ENCODE data around the gene RASA3.

The RASA3 gene

GRCh38 chr13:114062341-114062740, 70.1 kb downstream of the RASA3 start:
- H3K27ac Mint-ChIP-seq = no peak overlapping the region
- H3K4me3 Mint-ChIP-seq = no peak overlapping the region
- H3K27me3 Mint-ChIP-seq (ENCODE audit: low read depth) = no peaks in the 10 kb centered on the region
- H3K36me3 Mint-ChIP-seq (ENCODE audit: low read depth) = peaks cover 26% of the 10 kb centered on the region
- DNase-seq (ENCODE audit: low spot score) = no peak
- H3K9me3 Mint-ChIP-seq = no peaks in the 10 kb centered on the region
- peaks cover 28% of the 10 kb centered on the region for H3K4me1 Mint-ChIP-seq (ENCODE audit: low read depth)

DNA sequence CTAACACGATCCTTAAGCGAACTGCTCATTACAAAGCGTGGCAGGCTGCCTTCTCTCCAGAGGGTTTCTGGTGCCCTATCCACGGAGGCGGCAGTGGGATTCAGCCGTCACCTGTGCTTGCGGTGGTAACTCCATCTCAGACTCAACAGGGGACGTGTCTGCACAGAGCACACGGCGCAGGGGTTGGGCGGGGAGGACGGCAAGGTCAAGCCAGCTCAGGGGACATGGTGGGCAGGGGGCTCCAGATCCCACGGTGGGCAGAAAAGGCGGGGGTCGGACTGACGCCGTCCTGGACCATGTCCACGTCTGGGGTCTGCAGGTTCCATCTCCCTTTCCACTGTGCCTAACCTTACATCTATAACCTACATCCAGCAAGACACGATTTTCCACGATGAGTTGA, 70.7 kb downstream of the RASA3 start:
- Mint-ChIP-seq H3K36me3 (ENCODE audit: low read depth) (peaks cover 27% of the 10 kb centered on the region), H3K27me3 (ENCODE audit: low read depth) (no peaks in the 10 kb centered on the region), H3K27ac (no peak overlapping the region), H3K4me3 (no peak overlapping the region), H3K4me1 (ENCODE audit: low read depth) (peaks cover 26% of the 10 kb centered on the region), H3K9me3 (no peaks in the 10 kb centered on the region)
- DNase-seq (ENCODE audit: low spot score) = no peak

GRCh38 chr13:114061047-114061446, 71.4 kb downstream of the RASA3 start:
- Mint-ChIP-seq H3K36me3 (ENCODE audit: low read depth) (peaks cover 27% of the 10 kb centered on the region), H3K4me3 (no peak overlapping the region), H3K9me3 (no peaks in the 10 kb centered on the region), H3K27ac (no peak overlapping the region), H3K27me3 (ENCODE audit: low read depth) (no peaks in the 10 kb centered on the region), H3K4me1 (ENCODE audit: low read depth) (peaks cover 22% of the 10 kb centered on the region)
- no peak for DNase-seq (ENCODE audit: low spot score)

DNA sequence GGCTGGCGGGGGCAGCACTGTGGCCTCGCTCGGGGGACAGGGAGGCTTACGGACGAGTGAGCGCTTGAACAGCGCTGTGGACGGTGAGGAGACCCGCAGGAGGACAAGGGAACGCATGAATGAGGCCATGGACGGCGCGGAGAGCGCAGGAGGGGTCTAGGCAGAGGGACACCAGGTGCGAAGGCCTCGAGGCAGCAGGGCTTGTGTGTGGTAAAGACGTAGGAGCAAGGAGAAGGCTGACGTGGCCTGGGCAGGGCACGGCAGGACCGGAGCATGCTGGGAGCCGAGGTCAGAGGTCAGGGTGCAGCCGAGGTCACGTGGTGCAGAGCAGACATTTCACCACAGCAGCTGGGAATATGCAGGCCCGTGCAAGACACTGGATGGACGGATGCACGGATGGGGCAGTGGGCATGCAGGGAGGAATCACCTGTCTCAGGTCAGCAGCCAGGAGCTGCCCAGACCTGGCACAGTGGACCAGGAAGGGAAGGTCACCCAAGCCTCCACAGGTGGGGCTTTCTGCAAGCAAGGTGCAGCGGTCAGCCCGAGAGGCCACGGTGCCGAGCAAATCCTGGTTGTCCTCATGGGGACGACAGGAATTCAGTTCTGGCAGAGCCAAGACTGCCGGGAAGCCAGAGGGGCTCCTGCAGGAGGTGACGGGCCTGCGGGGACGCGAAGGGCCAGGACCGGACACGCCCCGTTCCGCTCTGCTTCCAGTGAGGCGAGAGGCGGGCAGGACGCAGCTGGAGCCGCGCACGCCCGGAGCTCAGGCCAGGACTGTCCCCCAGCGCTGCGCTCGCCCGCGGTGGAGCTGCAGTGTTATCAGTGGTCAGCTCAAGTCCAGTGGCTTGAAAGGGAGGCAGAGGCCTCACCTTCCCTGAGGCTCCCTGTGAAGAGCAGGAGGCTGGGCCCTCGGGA, 72.2 kb downstream of the RASA3 start:
- Mint-ChIP-seq H3K4me1 (ENCODE audit: low read depth) (peaks cover 14% of the 10 kb centered on the region), H3K27ac (no peak overlapping the region), H3K9me3 (no peaks in the 10 kb centered on the region), H3K27me3 (ENCODE audit: low read depth) (no peaks in the 10 kb centered on the region), H3K36me3 (ENCODE audit: low read depth) (peaks cover 26% of the 10 kb centered on the region), H3K4me3 (no peak overlapping the region)
- DNase-seq (ENCODE audit: low spot score) = no peak

DNA sequence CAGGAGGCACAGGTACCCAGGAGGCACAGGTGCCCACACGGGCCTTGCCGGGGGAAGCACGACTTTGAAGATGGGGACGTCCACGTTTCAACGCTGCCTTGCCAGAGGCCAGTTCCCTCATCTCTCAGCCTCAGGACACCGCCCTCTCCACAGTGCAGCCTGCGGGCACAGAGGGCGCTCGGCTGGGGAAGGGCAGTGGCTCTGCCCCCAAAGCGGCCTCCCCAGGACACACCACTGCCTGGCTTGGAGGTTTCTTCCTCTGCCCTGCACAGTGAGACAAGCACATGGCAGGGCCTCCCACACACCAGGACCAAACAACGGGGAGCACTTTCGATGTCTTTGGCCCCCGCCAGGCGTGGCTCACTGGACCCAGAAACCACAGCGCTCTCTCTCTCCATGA, 73.0 kb downstream of the RASA3 start:
- Mint-ChIP-seq H3K9me3 (no peaks in the 10 kb centered on the region), H3K36me3 (ENCODE audit: low read depth) (peaks cover 24% of the 10 kb centered on the region), H3K27ac (no peak overlapping the region), H3K4me3 (no peak overlapping the region), H3K4me1 (ENCODE audit: low read depth) (peaks cover 8% of the 10 kb centered on the region), H3K27me3 (ENCODE audit: low read depth) (no peaks in the 10 kb centered on the region)
- no peak for DNase-seq (ENCODE audit: low spot score)

GRCh38 chr13:114058051-114058867, 74.2 kb downstream of the RASA3 start:
- H3K4me1 Mint-ChIP-seq (ENCODE audit: low read depth) = no peaks in the 10 kb centered on the region
- no peak overlapping the region for H3K4me3 Mint-ChIP-seq

DNA sequence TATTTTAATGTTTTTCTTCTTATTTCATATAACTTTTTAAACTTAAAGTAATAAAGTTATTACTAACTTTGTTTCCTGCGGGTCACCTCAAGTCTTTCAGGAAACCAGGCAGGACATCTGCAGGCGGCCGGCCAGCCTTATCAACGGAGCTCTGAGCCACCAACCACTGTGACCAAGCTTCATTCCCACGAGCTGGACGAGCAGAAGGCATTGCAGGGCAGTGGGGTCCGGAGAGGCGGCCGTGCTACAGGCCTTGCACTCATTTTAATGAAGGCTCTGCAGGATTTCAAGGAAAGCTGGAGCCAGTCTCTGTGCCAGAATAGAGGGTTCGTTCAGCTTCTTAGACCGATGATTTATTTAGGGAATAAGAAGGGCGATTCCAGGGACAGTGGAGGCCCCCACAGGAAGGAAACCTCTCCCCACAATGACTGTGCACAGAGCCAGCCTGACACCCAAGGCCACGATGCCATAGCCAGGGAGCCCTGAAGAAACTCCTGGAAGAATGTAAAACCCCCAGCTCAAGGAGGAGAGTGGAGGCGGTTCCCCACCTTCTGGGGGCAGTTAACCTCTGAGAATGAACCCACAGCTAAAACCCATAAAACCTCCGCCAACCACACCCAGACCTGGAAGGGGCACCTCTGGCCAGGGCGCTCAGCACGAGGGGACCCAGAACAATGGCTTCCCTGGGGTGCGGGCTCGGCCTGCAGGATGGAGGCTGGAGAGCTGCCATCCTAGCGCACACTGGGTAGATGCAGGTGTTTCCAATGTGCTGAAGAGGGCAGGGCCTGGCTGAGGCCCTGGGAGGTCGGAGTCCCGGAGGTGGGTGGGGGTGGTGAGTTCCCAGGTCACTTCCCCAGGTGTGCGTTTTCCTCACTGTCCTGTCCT, 75.0 kb downstream of the RASA3 start:
- Mint-ChIP-seq H3K27me3 (ENCODE audit: low read depth) (no peaks in the 10 kb centered on the region), H3K27ac (no peak overlapping the region), H3K36me3 (ENCODE audit: low read depth) (peaks cover 23% of the 10 kb centered on the region), H3K4me1 (ENCODE audit: low read depth) (no peaks in the 10 kb centered on the region), H3K4me3 (no peak overlapping the region), H3K9me3 (no peaks in the 10 kb centered on the region)
- no peak for DNase-seq (ENCODE audit: low spot score)

More at GRCh38 chr13:114058051-114058867, 74.2 kb downstream of the RASA3 start:
- no peak overlapping the region for H3K27ac Mint-ChIP-seq
- H3K36me3 Mint-ChIP-seq (ENCODE audit: low read depth) = peaks cover 22% of the 10 kb centered on the region
- no peaks in the 10 kb centered on the region for H3K9me3 Mint-ChIP-seq
- DNase-seq (ENCODE audit: low spot score) = no peak
- H3K27me3 Mint-ChIP-seq (ENCODE audit: low read depth) = no peaks in the 10 kb centered on the region

DNA sequence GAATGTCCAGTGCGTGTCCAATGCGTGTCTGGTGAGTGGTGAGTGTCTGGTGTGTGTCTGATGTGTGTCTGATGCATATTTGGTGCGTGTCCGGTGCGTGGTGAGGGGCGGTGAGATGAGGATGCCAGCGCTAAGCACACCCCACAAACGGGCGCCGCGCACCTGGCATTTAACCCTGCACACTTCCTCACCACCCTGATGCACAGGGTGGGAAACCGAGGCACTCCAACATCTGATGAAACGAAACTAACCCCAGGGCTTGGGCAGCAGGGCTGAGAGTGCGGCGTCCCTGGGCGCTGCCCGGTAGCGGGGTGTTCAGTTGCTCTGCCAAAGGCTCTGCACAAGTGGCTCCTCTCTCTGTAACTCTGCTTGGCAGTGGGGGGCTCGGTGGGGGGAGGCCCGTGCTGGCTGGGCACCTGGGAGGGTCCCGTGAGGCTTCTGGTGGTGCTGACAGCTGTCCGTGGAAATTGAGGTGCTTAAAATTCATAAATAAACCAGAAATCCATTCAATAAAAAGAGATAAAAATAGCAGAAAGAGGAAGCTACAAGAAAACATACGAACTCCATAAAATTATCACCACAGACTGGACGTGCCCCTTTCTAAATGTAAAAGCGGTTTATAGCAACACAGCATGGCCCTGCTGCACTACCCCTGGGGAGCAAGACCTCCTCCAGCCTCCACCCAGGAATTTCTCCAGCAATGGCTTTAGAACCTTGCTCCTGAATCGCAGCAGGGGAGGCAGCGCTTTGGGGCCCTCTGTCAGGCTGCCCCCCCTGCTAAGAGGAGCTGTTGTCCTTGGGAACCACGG, 76.0 kb downstream of the RASA3 start:
- Mint-ChIP-seq H3K4me1 (ENCODE audit: low read depth) (no peaks in the 10 kb centered on the region), H3K4me3 (no peak overlapping the region), H3K27ac (no peak overlapping the region)

DNA sequence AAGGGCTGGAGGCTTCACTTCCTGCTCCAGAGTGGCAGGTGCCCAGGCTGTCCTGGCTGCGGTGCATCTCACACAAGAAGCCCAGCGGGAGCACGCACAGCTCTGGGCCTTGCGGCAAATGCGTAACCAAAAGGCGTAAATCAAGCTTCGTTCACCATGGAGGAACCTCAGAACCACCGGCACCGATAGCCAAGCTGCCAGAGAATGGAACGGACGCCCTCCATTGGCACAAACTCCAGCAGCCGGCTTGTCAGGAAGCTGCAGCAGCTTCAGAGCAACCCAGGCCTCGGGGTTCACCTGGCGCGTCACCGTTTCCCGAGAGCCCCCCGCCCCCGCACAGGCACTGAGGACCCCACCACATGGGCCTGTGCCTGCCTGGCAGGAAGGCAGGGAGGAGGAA, 76.7 kb downstream of the RASA3 start:
- peaks cover 27% of the 10 kb centered on the region for H3K36me3 Mint-ChIP-seq (ENCODE audit: low read depth)
- no peak overlapping the region for H3K4me3 Mint-ChIP-seq
- no peaks in the 10 kb centered on the region for H3K4me1 Mint-ChIP-seq (ENCODE audit: low read depth)
- no peaks in the 10 kb centered on the region for H3K9me3 Mint-ChIP-seq
- no peaks in the 10 kb centered on the region for H3K27me3 Mint-ChIP-seq (ENCODE audit: low read depth)
- no peak overlapping the region for H3K27ac Mint-ChIP-seq
- no peak for DNase-seq (ENCODE audit: low spot score)

More for the DNA sequence above, 76.0 kb downstream of the RASA3 start:
- peaks cover 26% of the 10 kb centered on the region for H3K36me3 Mint-ChIP-seq (ENCODE audit: low read depth)
- DNase-seq (ENCODE audit: low spot score) = no peak
- no peaks in the 10 kb centered on the region for H3K27me3 Mint-ChIP-seq (ENCODE audit: low read depth)
- H3K9me3 Mint-ChIP-seq = no peaks in the 10 kb centered on the region

DNA sequence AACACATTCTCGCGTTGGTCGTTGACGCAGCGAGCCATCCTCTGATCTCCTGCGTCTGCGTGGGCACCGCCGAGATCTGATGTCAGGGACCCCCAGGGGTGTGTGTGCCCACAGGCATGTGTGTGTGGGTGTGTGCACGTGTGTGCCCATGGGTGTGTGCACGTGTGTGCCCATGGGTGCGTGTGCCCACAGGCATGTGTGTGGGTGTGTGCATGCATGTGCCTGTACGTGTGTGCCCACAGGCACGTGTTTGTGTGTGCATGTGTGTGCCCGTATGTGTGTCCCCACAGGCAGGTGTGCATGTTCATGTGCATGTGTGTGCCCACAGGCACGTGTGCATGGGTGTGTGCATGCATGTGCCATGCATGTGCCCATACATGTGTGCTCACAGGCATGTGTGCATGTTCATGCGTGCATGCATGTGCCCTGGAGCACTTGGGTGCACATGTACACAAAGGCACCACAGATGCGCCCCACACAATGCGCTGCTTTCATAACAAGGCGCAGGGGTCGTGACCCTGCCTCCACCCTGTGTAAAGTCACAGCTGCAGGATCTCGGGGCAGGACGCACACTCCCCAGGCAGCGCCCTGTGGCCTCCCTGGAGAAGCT, 77.5 kb downstream of the RASA3 start:
- Mint-ChIP-seq H3K27ac (no peak overlapping the region), H3K4me3 (no peak overlapping the region), H3K4me1 (ENCODE audit: low read depth) (peaks cover 3% of the 10 kb centered on the region), H3K36me3 (ENCODE audit: low read depth) (peaks cover 27% of the 10 kb centered on the region), H3K27me3 (ENCODE audit: low read depth) (no peaks in the 10 kb centered on the region), H3K9me3 (no peaks in the 10 kb centered on the region)
- DNase-seq (ENCODE audit: low spot score) = no peak

DNA sequence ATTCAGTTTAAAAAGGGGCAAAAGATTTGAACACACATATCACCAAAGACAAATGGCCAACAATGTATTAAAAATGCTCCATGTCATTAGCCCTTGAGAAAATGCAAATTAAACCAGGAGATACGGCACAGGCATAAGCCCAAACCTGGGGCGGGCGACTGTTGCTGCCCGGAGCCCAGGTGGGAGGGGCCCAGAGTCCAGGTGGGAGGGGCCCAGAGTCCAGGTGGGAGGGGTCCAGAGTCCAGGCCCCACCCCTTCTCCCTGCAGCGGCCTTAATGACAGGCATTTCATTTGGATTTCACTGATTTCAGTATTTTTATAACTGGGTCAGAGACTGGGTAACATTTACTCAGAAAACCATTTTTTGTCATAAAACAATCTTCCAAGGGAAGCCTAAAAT, 78.2 kb downstream of the RASA3 start:
- Mint-ChIP-seq H3K27ac (no peak overlapping the region), H3K4me3 (no peak overlapping the region), H3K27me3 (ENCODE audit: low read depth) (no peaks in the 10 kb centered on the region), H3K9me3 (no peaks in the 10 kb centered on the region), H3K4me1 (ENCODE audit: low read depth) (peaks cover 7% of the 10 kb centered on the region), H3K36me3 (ENCODE audit: low read depth) (peaks cover 23% of the 10 kb centered on the region)
- DNase-seq (ENCODE audit: low spot score) = no peak

- Mint-ChIP-seq H3K36me3 (ENCODE audit: low read depth) (peaks cover 22% of the 10 kb centered on the region), H3K4me1 (ENCODE audit: low read depth) (peaks cover 12% of the 10 kb centered on the region), H3K27me3 (ENCODE audit: low read depth) (no peaks in the 10 kb centered on the region), H3K4me3 (no peak overlapping the region), H3K27ac (no peak overlapping the region), H3K9me3 (no peaks in the 10 kb centered on the region)
- DNase-seq (ENCODE audit: low spot score) = no peak
Observed at GRCh38 chr13:114053026-114053425, 79.4 kb downstream of the RASA3 start.

Data from T-helper 2 cell treated with Interferon-gamma antibody and Interleukin-4, amounts not matched to agents 5 μg/mL and 100 μg/mL, for 36 hours (primary cell).